Trophoblast cell (in vitro differentiated cells and primary cell): ENCODE measurements around the gene LYSMD2. TPM values are rescaled to one million over a fixed set of nuclear protein-coding genes. Genes with fewer than 3 reads are reported as not detected.
"Not testable (repeated sequence)": the region's sequence is repeated elsewhere in the genome, so short reads cannot be mapped to it uniquely, and the experiment has no call there.

Experiments used
- DNase-seq, 2 donors: peaks; one replicate each; pipeline ENCODE4 v3.0.0-alpha.2; 2016
- H2AFZ ChIP-seq: 2 replicates; pipeline ENCODE4 v1.6.1; 2013; ENCODE audit warnings: low read length, moderate library complexity, mild to moderate bottlenecking; ENCODE audit not compliant: insufficient read depth, poor library complexity
- H2AK5ac ChIP-seq: 2 replicates; pipeline ENCODE4 v1.6.1; 2013; ENCODE audit warnings: mild to moderate bottlenecking, low read length
- H2BK120ac ChIP-seq: 2 replicates; pipeline ENCODE4 v1.6.1; 2013; ENCODE audit warnings: low read length, mild to moderate bottlenecking, moderate library complexity; ENCODE audit not compliant: insufficient read depth, poor library complexity
- H2BK12ac ChIP-seq: 2 replicates; pipeline ENCODE4 v1.6.1; 2013; ENCODE audit warnings: mild to moderate bottlenecking, low read length, moderate library complexity
- H2BK5ac ChIP-seq: 2 replicates; pipeline ENCODE4 v1.6.1; 2013; ENCODE audit warnings: low read length, low read depth, moderate library complexity, mild to moderate bottlenecking; ENCODE audit not compliant: poor library complexity
- H3K14ac ChIP-seq: 2 replicates; pipeline ENCODE4 v1.6.1; 2013; ENCODE audit warnings: mild to moderate bottlenecking, low read length
- H3K18ac ChIP-seq: 2 replicates; pipeline ENCODE4 v1.6.1; 2013; ENCODE audit warnings: mild to moderate bottlenecking, low read length
- H3K23ac ChIP-seq: 2 replicates; pipeline ENCODE4 v1.6.1; 2013; ENCODE audit warnings: low read length
- H3K27ac ChIP-seq: 2 replicates; pipeline ENCODE4 v1.5.1; 2013; ENCODE audit warnings: low read depth, mild to moderate bottlenecking, inconsistent platforms, low read length, moderate library complexity
- H3K27me3 ChIP-seq: 2 replicates; pipeline ENCODE4 v1.6.1; 2013; ENCODE audit warnings: inconsistent platforms, mild to moderate bottlenecking, low read length, moderate library complexity; ENCODE audit not compliant: insufficient read depth
- H3K36me3 ChIP-seq, 2 experiments: 1 replicate in 1 of 2; 2 replicates in 1 of 2; pipeline ENCODE4 v1.6.1; 2013; ENCODE audit warnings: low read length in 2 of 2, mild to moderate bottlenecking in 2 of 2, moderate library complexity in 1 of 2; ENCODE audit not compliant: insufficient read depth in 2 of 2, control insufficient read depth in 1 of 2
- H3K4ac ChIP-seq: 2 replicates; pipeline ENCODE4 v1.6.1; 2013; ENCODE audit warnings: low read depth, mild to moderate bottlenecking, low read length, moderate library complexity
- H3K4me1 ChIP-seq, 2 experiments: 1 replicate in 1 of 2; 2 replicates in 1 of 2; pipeline ENCODE4 v1.6.1; 2013; ENCODE audit warnings: low read length in 2 of 2, mild to moderate bottlenecking in 2 of 2, moderate library complexity in 1 of 2; ENCODE audit not compliant: insufficient read depth in 2 of 2, control insufficient read depth in 1 of 2
- H3K4me2 ChIP-seq: 2 replicates; pipeline ENCODE4 v1.6.1; 2013; ENCODE audit warnings: inconsistent platforms, mild to moderate bottlenecking, low read length, moderate library complexity
- H3K4me3 ChIP-seq: 2 replicates; pipeline ENCODE4 v1.5.1; 2013; ENCODE audit warnings: mild to moderate bottlenecking, low read depth, low read length, inconsistent platforms
- H3K79me1 ChIP-seq: one replicate; pipeline ENCODE4 v1.6.1; 2013; ENCODE audit warnings: low read length
- H3K79me2 ChIP-seq: 2 replicates; pipeline ENCODE4 v1.6.1; 2013; ENCODE audit warnings: low read length, mild to moderate bottlenecking; ENCODE audit not compliant: control insufficient read depth, insufficient read depth, poor library complexity
- H3K9ac ChIP-seq: 2 replicates; pipeline ENCODE4 v1.6.1; 2013; ENCODE audit warnings: mild to moderate bottlenecking, low read length
- H3K9me3 ChIP-seq: 2 replicates; pipeline ENCODE4 v1.6.1; 2013; ENCODE audit warnings: low read depth, mild to moderate bottlenecking, control low read depth, inconsistent platforms, low read length; ENCODE audit not compliant: insufficient read depth
- H4K12ac ChIP-seq: 2 replicates; pipeline ENCODE4 v1.6.1; 2013; ENCODE audit warnings: low read depth, mild to moderate bottlenecking, low read length, moderate library complexity
- H4K8ac ChIP-seq: 2 replicates; pipeline ENCODE4 v1.6.1; 2013; ENCODE audit warnings: low read depth, mild to moderate bottlenecking, low read length, moderate library complexity
- H4K91ac ChIP-seq: one replicate; pipeline ENCODE4 v1.6.1; 2013; ENCODE audit warnings: low read depth, mild to moderate bottlenecking, low read length, moderate library complexity
- WGBS: extraction: QIAGEN DNeasy Blood & Tissue Kit; methylation state at CpG from one replicate; pipeline ENCODE4 v1.1.7; 2013; ENCODE audit warnings: missing lambda C conversion rate; ENCODE audit not compliant: insufficient read length, insufficient coverage; ENCODE audit errors: extremely low coverage; 5-methylcytosine and 5-hydroxymethylcytosine counted together
- polyA plus RNA-seq: library from polyadenylated mRNA; stranded (reverse); fragments of 200-250 nt; gene quantifications from 2 replicates; pipeline ENCODE4 v1.2.3, GENCODE V29; 2013

The LYSMD2 gene, protein sequence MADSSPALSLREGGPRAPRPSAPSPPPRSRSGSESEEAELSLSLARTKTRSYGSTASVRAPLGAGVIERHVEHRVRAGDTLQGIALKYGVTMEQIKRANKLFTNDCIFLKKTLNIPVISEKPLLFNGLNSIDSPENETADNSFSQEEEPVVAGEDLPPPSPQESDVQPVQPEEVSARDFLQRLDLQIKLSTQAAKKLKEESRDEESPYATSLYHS
- polyA plus RNA-seq: 1.2 and 1.4 TPM in 2 replicates

DNA sequence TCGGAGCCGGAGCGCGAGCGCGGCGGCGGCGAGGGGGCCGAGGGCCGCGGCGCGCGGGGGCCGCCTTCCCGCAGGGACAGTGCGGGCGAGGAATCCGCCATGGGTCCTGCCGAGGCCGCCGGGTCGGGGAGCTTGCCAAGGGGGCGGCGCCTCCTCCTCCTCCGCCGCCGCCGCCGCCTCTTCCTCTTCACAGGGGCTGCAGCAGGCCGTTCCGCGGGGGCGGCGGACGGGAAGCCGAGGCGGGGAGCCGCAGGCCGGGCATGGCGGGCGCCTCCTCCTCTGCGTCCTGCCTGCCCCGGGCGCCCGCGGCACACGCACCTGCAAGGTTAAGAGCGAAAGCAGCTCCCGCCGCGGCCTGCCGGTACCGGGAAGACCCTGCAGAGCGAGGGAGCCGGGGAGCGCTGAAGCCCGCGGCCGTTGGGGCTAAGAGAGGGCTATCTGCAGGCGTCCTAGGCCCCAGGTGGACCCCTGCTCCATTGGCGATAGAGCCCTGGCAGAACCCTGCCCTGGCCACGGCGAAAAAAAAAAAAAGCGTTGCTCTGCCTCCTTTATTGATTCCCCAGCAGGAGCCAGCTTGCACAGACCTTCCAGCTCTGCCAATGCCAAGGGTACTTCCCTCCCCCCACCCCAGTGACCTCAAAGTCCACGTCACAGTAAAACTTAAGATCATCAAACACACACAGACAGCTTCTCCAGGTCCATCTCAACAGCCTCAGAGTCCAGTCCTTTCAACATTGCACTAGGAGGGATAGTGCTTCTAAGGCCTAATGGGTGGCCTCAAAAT lies at the start of gene LYSMD2:
Gene LYSMD2 (minus strand): TSS at position 134 of the 784 bp plus-strand sequence. CDS start 33 bp downstream, at position 101.
- no peak within 1 kb of the TSS for H2BK12ac ChIP-seq
- H3K4me2 ChIP-seq: peak within 1 kb of the TSS; percentile 96
- peak within 1 kb of the TSS; percentile 32 for H4K12ac ChIP-seq
- H3K27ac ChIP-seq: no peak within 1 kb of the TSS
- H3K79me2 ChIP-seq: no peaks in the 10 kb centered on the region
- no peak within 1 kb of the TSS for H3K23ac ChIP-seq
- H3K18ac ChIP-seq: peak within 1 kb of the TSS; percentile 57
- no peaks in the 10 kb centered on the region for H3K9me3 ChIP-seq
- peaks cover 2 to 4% of the 10 kb centered on the region in 2 experiments for H3K4me1 ChIP-seq
- H4K8ac ChIP-seq: peak within 1 kb of the TSS; percentile 77
- no peaks in the 10 kb centered on the region for H3K36me3 ChIP-seq
- H3K14ac ChIP-seq: peak within 1 kb of the TSS; percentile 12
- no peak within 1 kb of the TSS for H2AK5ac ChIP-seq
- WGBS: no CpG with 5 or more reads among the region's 67 CpGs
- H2AFZ ChIP-seq: peak within 1 kb of the TSS; percentile 81
- H4K91ac ChIP-seq: no peak within 1 kb of the TSS
- peaks cover 4% of the 10 kb centered on the region for H3K79me1 ChIP-seq
- peak in 1 of 2 donors; percentile 38 for DNase-seq
- no peak within 1 kb of the TSS for H2BK5ac ChIP-seq
- no peaks in the 10 kb centered on the region for H3K27me3 ChIP-seq
- H2BK120ac ChIP-seq: peak within 1 kb of the TSS; percentile 9
- peak within 1 kb of the TSS; percentile 17 for H3K9ac ChIP-seq
- peak within 1 kb of the TSS; percentile 85 for H3K4me3 ChIP-seq
- H3K4ac ChIP-seq: no peak within 1 kb of the TSS

DNA sequence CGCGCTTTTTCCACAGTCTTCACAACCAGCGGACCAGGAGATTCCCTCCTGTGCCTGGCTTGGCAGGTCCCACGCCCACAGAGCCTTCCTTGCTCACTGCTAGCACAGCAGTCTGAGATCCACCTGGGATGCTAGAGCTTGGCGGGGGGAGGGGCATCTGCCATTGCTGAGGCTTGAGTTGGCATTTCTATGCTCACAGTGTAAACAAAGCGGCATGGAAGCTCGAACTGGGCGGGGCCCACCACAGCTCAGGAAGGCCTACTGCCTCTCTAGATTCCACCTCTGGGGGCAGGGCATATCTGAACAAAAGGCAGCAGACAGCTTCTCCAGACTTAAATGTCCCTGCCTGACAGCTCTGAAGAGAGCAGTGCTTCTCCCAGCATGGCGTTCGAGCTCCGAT lies 49.7 kb upstream of the LYSMD2 start:
- not testable (repeated sequence) for H2BK5ac ChIP-seq, H3K27me3 ChIP-seq, H3K36me3 ChIP-seq, H3K4me3 ChIP-seq, H3K9me3 ChIP-seq, H3K4me2 ChIP-seq, H3K23ac ChIP-seq, H2BK120ac ChIP-seq, H3K14ac ChIP-seq, H2AK5ac ChIP-seq, H3K79me1 ChIP-seq, H3K4me1 ChIP-seq, H4K91ac ChIP-seq, H4K8ac ChIP-seq, H3K27ac ChIP-seq, H3K18ac ChIP-seq, H3K9ac ChIP-seq, H4K12ac ChIP-seq, H2AFZ ChIP-seq, H3K79me2 ChIP-seq, H2BK12ac ChIP-seq, H3K4ac ChIP-seq
- peak; percentile 10 to 60 for DNase-seq
- WGBS: no CpG with 5 or more reads among the region's 11 CpGs

DNA sequence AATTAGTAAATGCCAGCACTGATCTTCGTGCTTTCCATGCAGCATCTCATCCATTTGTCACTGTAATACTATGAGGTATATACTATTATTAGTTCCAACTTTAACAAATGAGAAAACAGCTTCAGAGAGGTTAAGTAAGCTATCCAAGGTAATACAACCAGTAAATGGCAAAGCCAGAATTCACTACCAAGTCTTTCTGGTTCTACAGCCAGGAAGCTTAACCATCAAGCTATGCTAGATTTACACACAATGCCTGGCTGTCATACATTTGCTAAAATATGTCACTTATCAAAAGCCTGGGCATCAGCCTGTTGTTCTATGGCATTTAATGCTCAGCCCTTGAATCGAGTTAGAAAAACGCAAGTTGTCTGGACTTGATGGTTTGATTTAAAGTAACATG lies 46.5 kb upstream of the LYSMD2 start:
- H3K9ac ChIP-seq: no peak overlapping the region
- DNase-seq: peak in 1 of 2 donors; percentile 7
- no peak overlapping the region for H4K8ac ChIP-seq
- no peaks in the 10 kb centered on the region for H3K36me3 ChIP-seq
- no peak overlapping the region for H2BK120ac ChIP-seq
- no peak overlapping the region for H3K4ac ChIP-seq
- H3K23ac ChIP-seq: no peak overlapping the region
- no peak overlapping the region for H2AK5ac ChIP-seq
- H3K27me3 ChIP-seq: no peaks in the 10 kb centered on the region
- no peaks in the 10 kb centered on the region for H3K9me3 ChIP-seq
- H3K4me3 ChIP-seq: no peak overlapping the region
- no peak overlapping the region for H4K91ac ChIP-seq
- H3K14ac ChIP-seq: no peak overlapping the region
- H3K4me2 ChIP-seq: no peak overlapping the region
- no peaks in the 10 kb centered on the region for H3K79me1 ChIP-seq
- H2BK5ac ChIP-seq: no peak overlapping the region
- H3K27ac ChIP-seq: no peak overlapping the region
- no peak overlapping the region for H2BK12ac ChIP-seq
- H3K79me2 ChIP-seq: no peaks in the 10 kb centered on the region
- no peak overlapping the region for H2AFZ ChIP-seq
- no peaks in the 10 kb centered on the region for H3K4me1 ChIP-seq
- WGBS: no CpG with 5 or more reads among the region's 3 CpGs
- no peak overlapping the region for H4K12ac ChIP-seq
- H3K18ac ChIP-seq: no peak overlapping the region

DNA sequence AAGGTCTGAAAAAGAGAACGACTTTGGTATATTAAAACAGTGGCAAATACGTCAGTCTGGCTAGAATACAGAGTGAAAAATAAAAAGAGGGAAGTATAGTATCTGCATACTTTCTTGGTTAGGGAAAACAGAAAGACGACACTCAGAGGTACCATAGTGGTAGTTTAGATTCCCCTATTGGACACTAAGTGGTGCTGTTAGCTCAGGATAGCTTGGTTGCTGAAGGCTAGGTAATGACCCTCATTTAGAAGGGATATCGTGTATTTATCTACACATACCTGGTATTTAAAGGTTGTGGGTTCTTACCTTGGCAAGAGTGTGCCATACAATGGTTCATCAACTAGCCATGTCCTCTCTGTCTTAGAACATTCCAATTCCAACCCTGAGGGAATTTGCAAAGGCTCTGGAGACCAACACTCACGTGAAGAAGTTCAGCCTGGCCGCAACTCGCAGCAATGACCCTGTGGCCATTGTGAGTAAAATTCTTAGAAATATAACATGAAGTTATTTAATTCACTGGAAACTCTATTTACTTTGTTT lies 45.0 kb upstream of the LYSMD2 start:
- H3K4me1 ChIP-seq: no peaks in the 10 kb centered on the region
- no peaks in the 10 kb centered on the region for H3K9me3 ChIP-seq
- no peak overlapping the region for H3K4ac ChIP-seq
- peak; percentile 57 to 84 for DNase-seq
- H2BK12ac ChIP-seq: no peak overlapping the region
- no peak overlapping the region for H4K12ac ChIP-seq
- no peak overlapping the region for H4K8ac ChIP-seq
- no peak overlapping the region for H3K4me2 ChIP-seq
- no peak overlapping the region for H3K23ac ChIP-seq
- no peak overlapping the region for H2AFZ ChIP-seq
- no peak overlapping the region for H3K27ac ChIP-seq
- H3K79me1 ChIP-seq: no peaks in the 10 kb centered on the region
- no peak overlapping the region for H3K9ac ChIP-seq
- H4K91ac ChIP-seq: no peak overlapping the region
- no peaks in the 10 kb centered on the region for H3K36me3 ChIP-seq
- H2AK5ac ChIP-seq: no peak overlapping the region
- WGBS: no CpG with 5 or more reads among the region's 7 CpGs
- H3K79me2 ChIP-seq: no peaks in the 10 kb centered on the region
- H3K4me3 ChIP-seq: no peak overlapping the region
- no peak overlapping the region for H2BK120ac ChIP-seq
- H3K27me3 ChIP-seq: no peaks in the 10 kb centered on the region
- H3K18ac ChIP-seq: no peak overlapping the region
- no peak overlapping the region for H2BK5ac ChIP-seq
- no peak overlapping the region for H3K14ac ChIP-seq
